WTC11 (cell line): ENCODE measurements around the gene NOSTRIN. TPM values are rescaled to one million over a fixed set of nuclear protein-coding genes. Genes with fewer than 3 reads are reported as not detected.

Source experiments
- ATAC-seq: fragments of 200-7000 bp; cut with Tn5 transposase; 2 replicates; pipeline ENCODE4 v1.10.0; 2021; ENCODE audit warnings: mild to moderate bottlenecking, moderate library complexity
- CTCF ChIA-PET: fragments of 300-600 bp; sonication (Branson Sonifier 250); formaldehyde crosslinking; loops from one replicate; lab custom pipeline; 2021; ENCODE audit warnings: antibody characterized with exemption; lab: Charles Lee
- POLR2A ChIA-PET: fragments of 350-600 bp; sonication (Branson Sonifier 250); formaldehyde crosslinking; loops from one replicate; lab custom pipeline; 2021; ENCODE audit warnings: antibody characterized with exemption; lab: Charles Lee
- DNase-seq: peaks from one replicate; pipeline ENCODE4 v3.0.0; 2021; ENCODE audit warnings: low spot score
- H3K27ac Mint-ChIP-seq: 2 replicates; pipeline ENCODE4 v1.8.0; 2021; ENCODE audit warnings: mixed read lengths
- H3K27me3 Mint-ChIP-seq: 2 replicates; pipeline ENCODE4 v1.8.0; 2021; ENCODE audit warnings: low read depth, mild to moderate bottlenecking, moderate library complexity, mixed read lengths
- H3K36me3 Mint-ChIP-seq: 2 replicates; pipeline ENCODE4 v1.8.0; 2021; ENCODE audit warnings: mixed read lengths
- H3K4me1 Mint-ChIP-seq: 2 replicates; pipeline ENCODE4 v1.8.0; 2022; ENCODE audit warnings: mixed read lengths
- H3K4me3 Mint-ChIP-seq: 2 replicates; pipeline ENCODE4 v1.8.0; 2021; ENCODE audit warnings: mild to moderate bottlenecking, moderate library complexity, mixed read lengths
- H3K9me3 Mint-ChIP-seq: 2 replicates; pipeline ENCODE4 v1.8.0; 2021; ENCODE audit warnings: mixed read lengths
- GABPB1 ChIP-seq: sonication (generic); formaldehyde crosslinking; IDR thresholded peaks from 2 replicates; pipeline ENCODE4 v1.8.1; 2023; ENCODE audit warnings: mild to moderate bottlenecking, missing genetic modification reagents
- HMGA2 ChIP-seq: fragments of 250-450 bp; sonication (Bioruptor Pico); IDR thresholded peaks from 2 replicates; pipeline ENCODE4 v1.4.0; 2021; ENCODE audit warnings: mild to moderate bottlenecking, moderate library complexity
- MXD4 ChIP-seq: fragments of 250-450 bp; sonication (Bioruptor Pico); IDR thresholded peaks from 2 replicates; pipeline ENCODE4 v1.8.0; 2021; ENCODE audit warnings: mild to moderate bottlenecking, moderate library complexity, borderline replicate concordance
- NFATC4 ChIP-seq: fragments of 250-450 bp; sonication (Bioruptor Pico); IDR thresholded peaks from 2 replicates; pipeline ENCODE4 v1.9.0; 2021; ENCODE audit warnings: mild to moderate bottlenecking
- NFE2L1 ChIP-seq: sonication (generic); formaldehyde crosslinking; IDR thresholded peaks from 2 replicates; pipeline ENCODE4 v1.8.1; 2023; ENCODE audit warnings: missing genetic modification reagents
- total RNA-seq: library from RNA; stranded (reverse); gene quantifications from 3 replicates; pipeline ENCODE4 v1.2.3, GENCODE V29; 2021
- TF ChIP-seq, protein P1 (sequence below): sonication (generic); formaldehyde crosslinking; IDR thresholded peaks from 2 replicates; pipeline ENCODE4 v1.8.0; 2022; ENCODE audit warnings: missing genetic modification reagents
- TF ChIP-seq, protein P2 (sequence below): fragments of 250-450 bp; sonication (Bioruptor Pico); IDR thresholded peaks from 2 replicates; pipeline ENCODE4 v1.9.0; 2021; ENCODE audit warnings: mild to moderate bottlenecking
- TF ChIP-seq, protein P3 (sequence below): fragments of 200-600 bp; IDR thresholded peaks from 2 replicates; pipeline ENCODE4 v1.8.0; 2022; ENCODE audit warnings: antibody characterized with exemption
- TF ChIP-seq, protein P4 (sequence below): sonication (generic); formaldehyde crosslinking; IDR thresholded peaks from 2 replicates; pipeline ENCODE4 v1.8.1; 2022; ENCODE audit warnings: mild to moderate bottlenecking, moderate library complexity, missing genetic modification reagents
- TF ChIP-seq, protein P5 (sequence below): sonication (generic); formaldehyde crosslinking; conservative IDR thresholded peaks from 2 replicates; pipeline ENCODE4 v1.8.1; 2023; ENCODE audit warnings: mild to moderate bottlenecking, low read depth, missing genetic modification reagents, moderate library complexity
- TF ChIP-seq, protein P6 (sequence below): fragments of 250-450 bp; sonication (Bioruptor Pico); IDR thresholded peaks from 2 replicates; pipeline ENCODE4 v1.9.0; 2021; ENCODE audit warnings: mild to moderate bottlenecking
- TF ChIP-seq, protein P7 (sequence below): sonication (generic); formaldehyde crosslinking; IDR thresholded peaks from 2 replicates; pipeline ENCODE4 v1.8.1; 2022; ENCODE audit warnings: missing genetic modification reagents, borderline replicate concordance

NOSTRIN gene
- total RNA-seq, 1 experiment from 2014 or later, result 0.22 TPM

DNA sequence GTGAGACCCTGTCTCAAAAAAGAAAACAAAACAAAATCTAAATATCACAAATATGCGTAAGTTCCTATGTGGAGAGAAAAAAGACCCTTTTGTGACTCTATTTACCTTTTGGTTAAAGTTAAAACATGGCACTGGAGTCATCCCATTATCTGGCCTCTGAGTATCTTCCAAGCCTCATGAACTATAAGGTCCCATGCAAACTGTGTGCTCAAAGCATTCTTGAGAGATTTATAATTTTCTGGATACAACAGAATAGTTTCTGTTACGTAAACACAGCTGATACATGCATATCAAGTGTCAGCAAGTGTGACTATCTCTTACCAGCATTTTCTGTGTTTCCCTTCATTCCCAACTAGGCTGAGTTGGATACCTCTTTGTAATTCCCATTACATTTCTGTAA lies 8.8 kb upstream of the NOSTRIN start:
- TF ChIP-seq NFATC4 (CRISPR knock-in tag), result no peak
- TF ChIP-seq, protein P1, sequence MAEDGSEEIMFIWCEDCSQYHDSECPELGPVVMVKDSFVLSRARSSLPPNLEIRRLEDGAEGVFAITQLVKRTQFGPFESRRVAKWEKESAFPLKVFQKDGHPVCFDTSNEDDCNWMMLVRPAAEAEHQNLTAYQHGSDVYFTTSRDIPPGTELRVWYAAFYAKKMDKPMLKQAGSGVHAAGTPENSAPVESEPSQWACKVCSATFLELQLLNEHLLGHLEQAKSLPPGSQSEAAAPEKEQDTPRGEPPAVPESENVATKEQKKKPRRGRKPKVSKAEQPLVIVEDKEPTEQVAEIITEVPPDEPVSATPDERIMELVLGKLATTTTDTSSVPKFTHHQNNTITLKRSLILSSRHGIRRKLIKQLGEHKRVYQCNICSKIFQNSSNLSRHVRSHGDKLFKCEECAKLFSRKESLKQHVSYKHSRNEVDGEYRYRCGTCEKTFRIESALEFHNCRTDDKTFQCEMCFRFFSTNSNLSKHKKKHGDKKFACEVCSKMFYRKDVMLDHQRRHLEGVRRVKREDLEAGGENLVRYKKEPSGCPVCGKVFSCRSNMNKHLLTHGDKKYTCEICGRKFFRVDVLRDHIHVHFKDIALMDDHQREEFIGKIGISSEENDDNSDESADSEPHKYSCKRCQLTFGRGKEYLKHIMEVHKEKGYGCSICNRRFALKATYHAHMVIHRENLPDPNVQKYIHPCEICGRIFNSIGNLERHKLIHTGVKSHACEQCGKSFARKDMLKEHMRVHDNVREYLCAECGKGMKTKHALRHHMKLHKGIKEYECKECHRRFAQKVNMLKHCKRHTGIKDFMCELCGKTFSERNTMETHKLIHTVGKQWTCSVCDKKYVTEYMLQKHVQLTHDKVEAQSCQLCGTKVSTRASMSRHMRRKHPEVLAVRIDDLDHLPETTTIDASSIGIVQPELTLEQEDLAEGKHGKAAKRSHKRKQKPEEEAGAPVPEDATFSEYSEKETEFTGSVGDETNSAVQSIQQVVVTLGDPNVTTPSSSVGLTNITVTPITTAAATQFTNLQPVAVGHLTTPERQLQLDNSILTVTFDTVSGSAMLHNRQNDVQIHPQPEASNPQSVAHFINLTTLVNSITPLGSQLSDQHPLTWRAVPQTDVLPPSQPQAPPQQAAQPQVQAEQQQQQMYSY (CRISPR knock-in tag), result peak; percentile 85
- H3K4me3 Mint-ChIP-seq, result no peak overlapping the region
- peaks cover 7% of the 10 kb centered on the region for H3K9me3 Mint-ChIP-seq
- H3K27me3 Mint-ChIP-seq, result no peaks in the 10 kb centered on the region
- DNase-seq (no peak), ATAC-seq (no peak)
- POLR2A ChIA-PET, result no interaction called here
- H3K36me3 Mint-ChIP-seq, result no peaks in the 10 kb centered on the region
- peaks cover 13% of the 10 kb centered on the region for H3K4me1 Mint-ChIP-seq
- CTCF ChIA-PET, result no interaction called here
- H3K27ac Mint-ChIP-seq, result no peak overlapping the region

DNA sequence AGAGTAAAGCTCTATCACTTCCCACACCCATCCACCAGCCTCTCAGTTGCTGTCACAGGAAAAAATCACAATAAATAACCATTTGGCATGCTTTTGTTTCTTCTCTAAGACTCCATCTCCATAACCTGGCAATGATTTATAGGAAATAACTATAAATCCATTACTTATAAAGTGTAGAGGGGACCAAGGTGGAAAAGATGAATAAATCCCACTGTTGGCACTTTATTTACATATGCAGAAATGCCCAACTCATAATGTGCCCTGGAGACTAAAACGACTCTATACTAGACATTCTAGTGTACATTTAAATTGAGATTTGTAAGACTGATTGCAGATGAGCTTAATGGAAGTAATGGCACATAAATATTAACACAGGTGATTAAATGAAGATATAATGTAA lies 7.5 kb upstream of the NOSTRIN start:
- Mint-ChIP-seq H3K4me1 (peaks cover 26% of the 10 kb centered on the region), H3K9me3 (peaks cover 7% of the 10 kb centered on the region), H3K36me3 (no peaks in the 10 kb centered on the region), H3K27ac (no peak overlapping the region), H3K27me3 (no peaks in the 10 kb centered on the region), H3K4me3 (no peak overlapping the region)
- no peak for ATAC-seq
- ChIA-PET CTCF (interaction anchor here (0.7 kb wide), 1 partner anchor 21 kb away, joined by 3 read pairs; no protein-coding TSS in a partner anchor), POLR2A (no interaction called here)
- TF ChIP-seq, protein P2, sequence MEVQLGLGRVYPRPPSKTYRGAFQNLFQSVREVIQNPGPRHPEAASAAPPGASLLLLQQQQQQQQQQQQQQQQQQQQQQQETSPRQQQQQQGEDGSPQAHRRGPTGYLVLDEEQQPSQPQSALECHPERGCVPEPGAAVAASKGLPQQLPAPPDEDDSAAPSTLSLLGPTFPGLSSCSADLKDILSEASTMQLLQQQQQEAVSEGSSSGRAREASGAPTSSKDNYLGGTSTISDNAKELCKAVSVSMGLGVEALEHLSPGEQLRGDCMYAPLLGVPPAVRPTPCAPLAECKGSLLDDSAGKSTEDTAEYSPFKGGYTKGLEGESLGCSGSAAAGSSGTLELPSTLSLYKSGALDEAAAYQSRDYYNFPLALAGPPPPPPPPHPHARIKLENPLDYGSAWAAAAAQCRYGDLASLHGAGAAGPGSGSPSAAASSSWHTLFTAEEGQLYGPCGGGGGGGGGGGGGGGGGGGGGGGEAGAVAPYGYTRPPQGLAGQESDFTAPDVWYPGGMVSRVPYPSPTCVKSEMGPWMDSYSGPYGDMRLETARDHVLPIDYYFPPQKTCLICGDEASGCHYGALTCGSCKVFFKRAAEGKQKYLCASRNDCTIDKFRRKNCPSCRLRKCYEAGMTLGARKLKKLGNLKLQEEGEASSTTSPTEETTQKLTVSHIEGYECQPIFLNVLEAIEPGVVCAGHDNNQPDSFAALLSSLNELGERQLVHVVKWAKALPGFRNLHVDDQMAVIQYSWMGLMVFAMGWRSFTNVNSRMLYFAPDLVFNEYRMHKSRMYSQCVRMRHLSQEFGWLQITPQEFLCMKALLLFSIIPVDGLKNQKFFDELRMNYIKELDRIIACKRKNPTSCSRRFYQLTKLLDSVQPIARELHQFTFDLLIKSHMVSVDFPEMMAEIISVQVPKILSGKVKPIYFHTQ, result no peak
- TF ChIP-seq, protein P3, sequence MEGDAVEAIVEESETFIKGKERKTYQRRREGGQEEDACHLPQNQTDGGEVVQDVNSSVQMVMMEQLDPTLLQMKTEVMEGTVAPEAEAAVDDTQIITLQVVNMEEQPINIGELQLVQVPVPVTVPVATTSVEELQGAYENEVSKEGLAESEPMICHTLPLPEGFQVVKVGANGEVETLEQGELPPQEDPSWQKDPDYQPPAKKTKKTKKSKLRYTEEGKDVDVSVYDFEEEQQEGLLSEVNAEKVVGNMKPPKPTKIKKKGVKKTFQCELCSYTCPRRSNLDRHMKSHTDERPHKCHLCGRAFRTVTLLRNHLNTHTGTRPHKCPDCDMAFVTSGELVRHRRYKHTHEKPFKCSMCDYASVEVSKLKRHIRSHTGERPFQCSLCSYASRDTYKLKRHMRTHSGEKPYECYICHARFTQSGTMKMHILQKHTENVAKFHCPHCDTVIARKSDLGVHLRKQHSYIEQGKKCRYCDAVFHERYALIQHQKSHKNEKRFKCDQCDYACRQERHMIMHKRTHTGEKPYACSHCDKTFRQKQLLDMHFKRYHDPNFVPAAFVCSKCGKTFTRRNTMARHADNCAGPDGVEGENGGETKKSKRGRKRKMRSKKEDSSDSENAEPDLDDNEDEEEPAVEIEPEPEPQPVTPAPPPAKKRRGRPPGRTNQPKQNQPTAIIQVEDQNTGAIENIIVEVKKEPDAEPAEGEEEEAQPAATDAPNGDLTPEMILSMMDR, result no peak
- TF ChIP-seq, protein P4, sequence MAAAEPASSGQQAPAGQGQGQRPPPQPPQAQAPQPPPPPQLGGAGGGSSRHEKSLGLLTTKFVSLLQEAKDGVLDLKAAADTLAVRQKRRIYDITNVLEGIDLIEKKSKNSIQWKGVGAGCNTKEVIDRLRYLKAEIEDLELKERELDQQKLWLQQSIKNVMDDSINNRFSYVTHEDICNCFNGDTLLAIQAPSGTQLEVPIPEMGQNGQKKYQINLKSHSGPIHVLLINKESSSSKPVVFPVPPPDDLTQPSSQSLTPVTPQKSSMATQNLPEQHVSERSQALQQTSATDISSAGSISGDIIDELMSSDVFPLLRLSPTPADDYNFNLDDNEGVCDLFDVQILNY, result no peak
- TF ChIP-seq NFE2L1 (CRISPR knock-in tag), result no peak
- TF ChIP-seq, protein P5, sequence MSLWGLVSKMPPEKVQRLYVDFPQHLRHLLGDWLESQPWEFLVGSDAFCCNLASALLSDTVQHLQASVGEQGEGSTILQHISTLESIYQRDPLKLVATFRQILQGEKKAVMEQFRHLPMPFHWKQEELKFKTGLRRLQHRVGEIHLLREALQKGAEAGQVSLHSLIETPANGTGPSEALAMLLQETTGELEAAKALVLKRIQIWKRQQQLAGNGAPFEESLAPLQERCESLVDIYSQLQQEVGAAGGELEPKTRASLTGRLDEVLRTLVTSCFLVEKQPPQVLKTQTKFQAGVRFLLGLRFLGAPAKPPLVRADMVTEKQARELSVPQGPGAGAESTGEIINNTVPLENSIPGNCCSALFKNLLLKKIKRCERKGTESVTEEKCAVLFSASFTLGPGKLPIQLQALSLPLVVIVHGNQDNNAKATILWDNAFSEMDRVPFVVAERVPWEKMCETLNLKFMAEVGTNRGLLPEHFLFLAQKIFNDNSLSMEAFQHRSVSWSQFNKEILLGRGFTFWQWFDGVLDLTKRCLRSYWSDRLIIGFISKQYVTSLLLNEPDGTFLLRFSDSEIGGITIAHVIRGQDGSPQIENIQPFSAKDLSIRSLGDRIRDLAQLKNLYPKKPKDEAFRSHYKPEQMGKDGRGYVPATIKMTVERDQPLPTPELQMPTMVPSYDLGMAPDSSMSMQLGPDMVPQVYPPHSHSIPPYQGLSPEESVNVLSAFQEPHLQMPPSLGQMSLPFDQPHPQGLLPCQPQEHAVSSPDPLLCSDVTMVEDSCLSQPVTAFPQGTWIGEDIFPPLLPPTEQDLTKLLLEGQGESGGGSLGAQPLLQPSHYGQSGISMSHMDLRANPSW (CRISPR knock-in tag), result no peak
- no peak for DNase-seq

DNA sequence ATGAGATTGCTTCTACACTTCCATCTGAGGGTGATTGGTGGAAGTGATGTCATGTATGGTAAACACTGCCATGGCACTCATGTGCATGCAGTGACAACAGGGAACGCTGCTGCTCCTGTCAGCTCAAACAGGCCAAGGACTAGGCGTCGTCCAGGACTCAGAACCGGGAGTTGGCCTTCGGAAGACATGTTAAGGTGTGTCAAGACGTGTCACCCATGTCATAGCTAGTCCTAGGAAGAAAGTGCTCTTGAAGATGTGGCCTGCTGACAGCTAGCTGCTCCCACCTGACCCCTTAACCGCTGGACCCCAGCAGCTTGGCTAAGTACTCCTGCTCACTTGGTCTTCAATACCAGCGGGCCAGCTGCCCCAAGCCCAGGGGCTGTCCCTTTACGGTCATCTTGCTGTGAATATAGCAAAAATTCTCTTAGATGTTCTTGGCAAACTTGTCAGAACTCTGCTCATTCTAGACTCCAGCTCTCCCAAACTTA lies 6.3 kb upstream of the NOSTRIN start:
- Mint-ChIP-seq H3K4me3 (no peak overlapping the region), H3K36me3 (no peaks in the 10 kb centered on the region)
- TF ChIP-seq GABPB1 (CRISPR knock-in tag) (no peak), HMGA2 (CRISPR knock-in tag) (no peak), MXD4 (no peak)
- TF ChIP-seq, protein P6, sequence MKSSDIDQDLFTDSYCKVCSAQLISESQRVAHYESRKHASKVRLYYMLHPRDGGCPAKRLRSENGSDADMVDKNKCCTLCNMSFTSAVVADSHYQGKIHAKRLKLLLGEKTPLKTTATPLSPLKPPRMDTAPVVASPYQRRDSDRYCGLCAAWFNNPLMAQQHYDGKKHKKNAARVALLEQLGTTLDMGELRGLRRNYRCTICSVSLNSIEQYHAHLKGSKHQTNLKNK (CRISPR knock-in tag), result no peak
- TF ChIP-seq, protein P7, sequence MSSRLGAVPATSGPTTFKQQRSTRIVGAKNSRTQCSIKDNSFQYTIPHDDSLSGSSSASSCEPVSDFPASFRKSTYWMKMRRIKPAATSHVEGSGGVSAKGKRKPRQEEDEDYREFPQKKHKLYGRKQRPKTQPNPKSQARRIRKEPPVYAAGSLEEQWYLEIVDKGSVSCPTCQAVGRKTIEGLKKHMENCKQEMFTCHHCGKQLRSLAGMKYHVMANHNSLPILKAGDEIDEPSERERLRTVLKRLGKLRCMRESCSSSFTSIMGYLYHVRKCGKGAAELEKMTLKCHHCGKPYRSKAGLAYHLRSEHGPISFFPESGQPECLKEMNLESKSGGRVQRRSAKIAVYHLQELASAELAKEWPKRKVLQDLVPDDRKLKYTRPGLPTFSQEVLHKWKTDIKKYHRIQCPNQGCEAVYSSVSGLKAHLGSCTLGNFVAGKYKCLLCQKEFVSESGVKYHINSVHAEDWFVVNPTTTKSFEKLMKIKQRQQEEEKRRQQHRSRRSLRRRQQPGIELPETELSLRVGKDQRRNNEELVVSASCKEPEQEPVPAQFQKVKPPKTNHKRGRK (CRISPR knock-in tag), result no peak
- TF ChIP-seq, all 79 proteins: peak for 0
- Mint-ChIP-seq H3K4me1 (peaks cover 31% of the 10 kb centered on the region), H3K27me3 (peaks cover 2% of the 10 kb centered on the region; the same call in 1 of the 2 replicates), H3K27ac (no peak overlapping the region), H3K9me3 (peaks cover 3% of the 10 kb centered on the region)
- ChIA-PET CTCF (no interaction called here), POLR2A (no interaction called here)
- DNase-seq (no peak), ATAC-seq (no peak)
